GM10266 (cell line): ENCODE data around the gene CD9.

Source experiments
- DNase-seq: peaks from one replicate; pipeline ENCODE4 v3.0.0; 2012; ENCODE audit errors: extremely low spot score
- TF ChIP-seq, protein P1 (sequence below): IDR thresholded peaks from 2 replicates; pipeline ENCODE4 v1.5.1; 2012; ENCODE audit warnings: mild to moderate bottlenecking, low read depth; ENCODE audit not compliant: control insufficient read depth, insufficient read depth; ENCODE audit errors: missing control alignments

Gene CD9

GRCh38 chr12:6172086-6172485, 28.1 kb upstream of the CD9 start:
- DNase-seq = no peak
- TF ChIP-seq, protein P1, sequence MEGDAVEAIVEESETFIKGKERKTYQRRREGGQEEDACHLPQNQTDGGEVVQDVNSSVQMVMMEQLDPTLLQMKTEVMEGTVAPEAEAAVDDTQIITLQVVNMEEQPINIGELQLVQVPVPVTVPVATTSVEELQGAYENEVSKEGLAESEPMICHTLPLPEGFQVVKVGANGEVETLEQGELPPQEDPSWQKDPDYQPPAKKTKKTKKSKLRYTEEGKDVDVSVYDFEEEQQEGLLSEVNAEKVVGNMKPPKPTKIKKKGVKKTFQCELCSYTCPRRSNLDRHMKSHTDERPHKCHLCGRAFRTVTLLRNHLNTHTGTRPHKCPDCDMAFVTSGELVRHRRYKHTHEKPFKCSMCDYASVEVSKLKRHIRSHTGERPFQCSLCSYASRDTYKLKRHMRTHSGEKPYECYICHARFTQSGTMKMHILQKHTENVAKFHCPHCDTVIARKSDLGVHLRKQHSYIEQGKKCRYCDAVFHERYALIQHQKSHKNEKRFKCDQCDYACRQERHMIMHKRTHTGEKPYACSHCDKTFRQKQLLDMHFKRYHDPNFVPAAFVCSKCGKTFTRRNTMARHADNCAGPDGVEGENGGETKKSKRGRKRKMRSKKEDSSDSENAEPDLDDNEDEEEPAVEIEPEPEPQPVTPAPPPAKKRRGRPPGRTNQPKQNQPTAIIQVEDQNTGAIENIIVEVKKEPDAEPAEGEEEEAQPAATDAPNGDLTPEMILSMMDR = no peak

DNA sequence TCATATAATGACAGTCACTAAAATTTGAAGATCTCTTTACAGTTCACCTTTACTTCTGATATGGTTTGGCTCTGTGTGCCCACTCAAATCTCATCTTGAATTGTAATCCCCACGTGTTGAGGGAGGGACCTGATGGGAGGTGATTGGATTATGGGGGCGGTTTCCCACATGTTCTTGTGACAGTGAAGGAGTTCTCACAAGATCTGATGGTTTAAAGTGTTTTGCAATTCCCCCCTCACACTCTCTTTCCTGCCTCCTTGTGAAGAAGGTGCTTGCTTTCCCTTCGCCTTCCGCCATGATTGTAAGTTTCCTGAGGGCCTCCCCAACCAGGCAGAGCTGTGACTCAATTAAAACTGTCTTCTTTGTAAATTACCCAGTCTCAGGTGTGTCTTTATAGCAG, 27.3 kb upstream of the CD9 start:
- DNase-seq = no peak

DNA sequence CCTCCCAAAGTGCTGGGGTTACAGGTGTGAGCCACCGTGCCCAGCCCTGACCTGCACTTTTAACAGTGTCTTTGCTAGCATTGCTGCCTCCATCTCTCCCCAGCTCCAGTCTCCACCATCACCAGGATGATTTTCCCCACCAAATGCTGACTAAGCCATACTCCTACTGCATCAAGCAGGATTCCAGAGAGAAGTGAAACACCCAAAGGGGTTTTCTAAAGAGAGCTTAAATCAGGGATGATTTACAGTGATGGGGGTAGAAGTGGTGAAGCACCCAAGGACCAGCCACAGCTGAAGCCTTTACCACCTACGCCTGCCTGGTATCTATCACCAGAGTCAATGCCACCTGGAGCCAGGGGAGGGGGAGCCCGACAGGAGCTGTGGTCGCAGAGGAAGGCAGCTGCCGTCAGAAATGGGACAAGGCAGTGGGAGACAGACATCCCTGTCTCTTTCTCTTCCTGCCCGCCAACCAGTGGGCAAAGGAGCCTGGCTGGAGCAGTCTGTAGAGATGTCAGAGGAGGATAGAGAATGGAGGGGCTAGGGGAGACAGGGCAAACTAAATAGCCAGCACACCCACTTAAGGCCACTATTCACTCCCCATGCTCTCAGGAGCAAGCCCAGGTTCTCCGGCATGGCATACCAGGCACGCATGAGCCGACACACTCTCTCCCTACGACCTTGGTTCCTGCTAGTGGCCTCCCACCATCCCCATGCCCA, 22.4 kb upstream of the CD9 start:
- TF ChIP-seq, protein P1 = no peak
- no peak for DNase-seq

More for the DNA sequence above, 27.3 kb upstream of the CD9 start:
- TF ChIP-seq, protein P1 = no peak

GRCh38 chr12:6178981-6179761, 21.0 kb upstream of the CD9 start:
- no peak for DNase-seq

GRCh38 chr12:6180268-6181051, 19.7 kb upstream of the CD9 start:
- no peak for DNase-seq
- TF ChIP-seq, protein P1 = no peak

More at GRCh38 chr12:6178981-6179761, 21.0 kb upstream of the CD9 start:
- TF ChIP-seq, protein P1 = no peak

DNA sequence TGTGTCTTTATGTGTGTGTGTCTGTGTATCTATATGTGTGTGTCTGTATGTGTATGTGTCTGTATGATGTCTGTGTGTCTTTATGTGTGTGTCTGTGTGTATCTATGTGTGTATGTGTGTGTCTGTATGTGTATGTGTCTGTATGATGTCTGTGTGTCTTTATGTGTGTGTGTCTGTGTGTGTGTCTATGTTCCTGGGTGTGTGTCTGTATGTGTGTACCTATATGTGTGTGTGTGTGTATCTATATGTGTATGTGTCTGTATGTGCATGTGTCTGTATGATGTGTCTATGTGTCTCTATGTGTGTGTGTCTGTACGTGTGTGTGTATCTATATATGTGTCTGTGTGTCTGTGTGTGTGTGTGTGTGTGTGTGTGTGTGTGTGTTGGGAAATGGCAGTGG, 19.0 kb upstream of the CD9 start:
- DNase-seq = no peak
- TF ChIP-seq, protein P1 = no peak
